GM18519 (cell line): ENCODE data around the gene CAMK2N2.

Source experiments
- ATAC-seq: cut with Tn5 transposase; IDR thresholded peaks from one replicate; pipeline ENCODE4 v1.9.1; 2021; ENCODE audit warnings: mild to moderate bottlenecking, moderate library complexity; ENCODE audit not compliant: unreplicated experiment, low FRiP score

Gene CAMK2N2

GRCh38 chr3:184228376-184229137 lies 32.8 kb downstream of the CAMK2N2 start:
- ATAC-seq = no peak

GRCh38 chr3:184227481-184227935 lies 33.8 kb downstream of the CAMK2N2 start:
- ATAC-seq = no peak

- no peak for ATAC-seq
Observed at GRCh38 chr3:184223946-184224345, 37.4 kb downstream of the CAMK2N2 start.

GRCh38 chr3:184222521-184222920 lies 38.8 kb downstream of the CAMK2N2 start:
- ATAC-seq = no peak

GRCh38 chr3:184218814-184219213 lies 42.5 kb downstream of the CAMK2N2 start:
- no peak for ATAC-seq

- ATAC-seq = no peak
Observed at GRCh38 chr3:184211718-184212117, 49.6 kb downstream of the CAMK2N2 start.

- no peak for ATAC-seq
Observed at GRCh38 chr3:184211297-184211696, 50.1 kb downstream of the CAMK2N2 start.
